Retina (tissue), 1 donor: ENCODE data around the gene LHFPL2.

Experiments
- DNase-seq: peaks from one replicate; pipeline ENCODE4 v3.0.0-alpha.2; 2016

The LHFPL2 gene

DNA sequence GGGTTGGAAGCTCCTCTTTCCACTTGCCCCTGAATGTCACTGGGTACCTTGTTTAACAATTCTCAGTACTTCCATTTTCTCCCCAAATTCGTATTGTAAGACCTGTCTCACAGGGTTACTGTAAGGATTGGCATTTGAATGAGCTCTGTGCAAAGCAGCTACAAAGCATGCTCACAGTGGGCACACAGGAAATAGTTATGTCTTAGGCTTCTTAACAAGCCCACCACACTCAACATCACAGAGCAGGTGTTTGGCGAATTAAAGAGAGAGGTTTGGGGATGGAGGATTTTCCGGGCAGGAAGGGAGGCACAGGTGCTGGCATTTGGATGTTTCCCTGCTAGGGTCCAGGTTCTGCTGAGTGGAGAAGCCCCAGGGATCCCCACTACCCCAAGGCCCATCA is 17.0 kb upstream of the LHFPL2 start:
- no peak for DNase-seq

DNA sequence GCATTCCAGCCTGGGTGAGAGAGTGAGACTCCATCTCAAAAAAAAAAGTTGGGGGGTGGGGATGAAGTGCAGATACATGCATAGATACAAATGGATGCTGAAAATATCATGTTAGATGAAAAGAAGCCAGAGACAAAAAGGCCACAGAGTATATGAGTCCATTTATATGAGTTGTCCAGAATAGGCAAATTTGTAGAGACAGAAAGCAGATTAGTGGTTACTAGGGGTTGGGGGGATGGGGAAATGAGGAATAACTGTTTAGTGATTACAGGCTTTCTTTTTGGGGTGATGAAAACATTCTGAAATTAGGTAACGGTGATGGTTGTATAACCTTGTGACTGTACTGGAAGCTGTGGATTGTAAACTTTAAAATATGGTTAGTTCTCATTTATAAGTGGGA is 13.8 kb upstream of the LHFPL2 start:
- no peak for DNase-seq

DNA sequence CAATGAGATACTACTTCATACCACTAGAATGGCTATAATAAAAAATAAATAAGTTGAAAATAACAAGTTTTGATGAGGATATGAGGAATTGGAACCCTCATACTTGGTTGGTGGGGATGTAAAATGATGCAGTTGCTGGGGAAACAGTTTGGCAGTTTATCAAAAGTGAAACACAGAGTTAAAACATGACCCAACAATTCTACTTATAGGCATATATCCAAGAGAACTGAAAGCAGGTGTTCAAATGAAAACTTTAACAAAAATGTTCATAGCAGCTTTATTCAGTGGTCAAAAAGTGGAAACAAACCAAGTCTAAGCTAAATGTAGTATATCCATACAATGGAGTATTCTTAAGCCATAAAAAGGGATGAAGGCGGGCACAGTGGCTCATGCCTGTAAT is 13.1 kb upstream of the LHFPL2 start:
- DNase-seq, result no peak

DNA sequence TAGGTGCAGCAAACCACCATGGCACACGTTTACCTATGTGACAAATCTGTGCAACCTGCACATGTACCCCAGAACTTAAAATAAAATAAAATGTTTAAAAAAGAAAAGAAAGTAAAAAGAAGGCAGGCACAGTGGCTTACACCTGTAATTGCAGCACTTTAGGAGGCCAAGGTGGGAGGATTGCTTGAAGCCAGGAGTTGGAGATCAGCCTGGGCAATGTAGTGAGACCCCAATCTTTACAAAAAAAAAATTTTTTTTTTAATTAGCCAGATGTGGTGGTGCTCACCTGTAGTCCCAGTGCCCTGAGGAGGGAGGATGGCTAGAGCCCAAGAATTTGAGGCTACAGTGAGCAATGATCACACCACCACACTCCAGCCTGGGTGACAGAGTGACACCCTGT is 12.5 kb upstream of the LHFPL2 start:
- DNase-seq, result no peak

DNA sequence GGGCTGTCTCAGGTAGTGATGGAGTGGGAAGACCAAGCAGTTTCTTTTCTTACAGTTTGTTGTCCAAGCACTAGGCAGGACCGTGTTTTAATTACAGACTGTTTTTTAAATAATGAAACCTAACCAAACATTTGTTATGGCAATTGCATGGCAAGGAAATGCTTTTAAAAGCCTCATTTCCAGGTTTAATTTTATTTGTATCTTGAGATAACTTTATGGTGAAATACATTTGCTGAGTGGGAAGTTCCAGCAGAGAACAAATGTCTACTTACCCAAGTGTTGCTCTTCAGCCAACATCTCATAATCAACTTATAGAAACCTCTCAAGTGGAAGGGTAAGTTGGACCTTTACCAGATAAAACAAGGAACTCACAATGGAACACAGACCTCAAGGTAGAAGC is 11.8 kb upstream of the LHFPL2 start:
- DNase-seq, result no peak

DNA sequence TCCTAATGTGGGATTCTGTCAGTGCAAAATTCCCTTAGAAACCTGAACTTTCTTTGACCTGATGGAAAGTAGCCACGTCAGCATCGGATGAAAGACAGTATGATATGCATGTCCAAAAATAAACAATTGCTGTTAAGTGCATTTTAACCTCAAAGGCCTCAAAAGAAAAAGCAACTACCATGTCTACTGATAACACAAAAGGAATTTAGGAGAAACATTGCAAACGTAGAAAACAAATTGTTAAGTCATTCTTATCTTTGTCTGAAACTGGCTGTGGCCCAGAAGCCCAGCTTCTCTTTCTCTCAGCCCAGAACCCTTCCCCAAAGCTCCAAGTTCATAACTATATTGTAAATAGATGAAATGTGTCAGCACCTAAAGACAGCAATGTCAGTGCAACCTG is 11.1 kb upstream of the LHFPL2 start:
- no peak for DNase-seq

DNA sequence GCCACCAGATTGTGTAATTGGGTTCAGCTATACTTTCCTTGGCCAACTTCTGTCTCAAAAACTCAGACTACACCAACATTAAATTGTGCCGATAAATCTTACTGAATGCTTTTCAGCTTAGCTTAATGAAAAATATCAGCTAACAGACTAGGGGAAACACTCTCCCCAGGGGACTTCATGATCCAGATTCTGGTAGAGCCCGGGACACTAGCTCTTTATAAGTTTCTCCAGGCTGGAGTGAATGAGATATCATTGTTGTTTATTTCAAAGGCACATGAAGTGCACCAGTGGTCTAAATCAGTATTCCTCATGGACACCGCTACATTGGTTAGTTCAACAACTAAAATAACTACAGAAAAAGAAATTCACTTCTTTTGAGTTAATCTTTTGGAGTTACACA is 10.5 kb upstream of the LHFPL2 start:
- DNase-seq, result no peak

DNA sequence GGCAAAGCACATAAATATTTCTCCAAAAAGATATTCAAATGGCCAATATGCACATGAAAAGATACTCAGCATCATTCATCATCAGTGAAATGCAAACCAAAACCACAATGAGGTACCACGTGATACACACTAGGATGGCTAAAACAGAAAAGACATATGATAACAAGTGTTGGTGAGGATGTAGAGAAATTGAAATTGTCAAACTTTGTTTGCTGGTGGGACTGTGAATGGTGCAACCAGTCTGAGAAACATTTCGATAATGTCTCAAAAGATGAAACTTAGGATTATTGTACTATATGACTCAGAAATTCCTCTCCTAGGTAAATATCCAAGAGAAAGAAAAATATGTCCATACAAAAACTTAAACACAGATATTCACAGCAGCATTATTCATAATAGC is 8.6 kb upstream of the LHFPL2 start:
- no peak for DNase-seq

DNA sequence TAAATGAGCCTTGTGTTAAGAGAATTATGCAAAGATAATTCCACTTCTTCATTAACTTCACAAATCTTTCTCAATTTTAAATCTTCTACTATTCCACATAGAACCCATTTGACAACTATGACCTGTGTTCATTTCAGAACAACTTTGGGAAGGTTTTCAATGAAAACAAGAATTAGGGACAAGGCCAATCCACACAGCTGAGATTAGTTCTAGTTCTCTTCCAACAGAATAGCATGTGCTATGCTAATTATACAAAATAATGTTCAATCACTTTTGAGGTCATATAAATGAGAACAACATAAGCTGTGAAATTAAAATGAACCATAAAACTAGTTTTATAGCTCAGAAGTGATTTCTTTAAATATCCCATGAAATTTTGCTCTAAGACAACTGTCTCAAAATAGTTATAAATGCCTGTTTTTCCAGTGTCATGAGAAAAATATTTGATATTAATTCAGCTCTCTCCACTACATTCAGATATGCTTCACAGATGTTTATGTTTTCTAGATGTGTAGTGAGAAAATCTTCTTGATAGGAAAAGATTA is 7.2 kb upstream of the LHFPL2 start:
- DNase-seq, result no peak

DNA sequence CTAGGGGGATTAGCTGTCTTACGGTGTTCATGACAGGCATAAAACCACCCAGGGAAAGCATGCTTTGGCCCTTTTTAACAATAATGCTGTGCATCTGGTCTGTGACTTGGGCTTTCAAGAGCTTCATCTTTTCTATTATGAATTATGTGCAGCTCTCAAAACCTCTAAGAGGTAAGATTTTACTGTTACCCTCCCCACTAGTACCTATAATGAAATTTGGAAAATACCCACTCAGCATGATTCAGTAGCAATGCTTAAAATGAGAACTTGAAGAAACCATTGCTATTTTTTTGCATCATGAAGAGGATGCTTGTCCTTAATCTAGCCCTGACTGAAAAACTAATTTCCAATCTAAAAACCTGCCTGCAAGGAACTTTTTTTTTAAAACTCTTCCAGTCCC is 5.8 kb upstream of the LHFPL2 start:
- DNase-seq, result no peak

DNA sequence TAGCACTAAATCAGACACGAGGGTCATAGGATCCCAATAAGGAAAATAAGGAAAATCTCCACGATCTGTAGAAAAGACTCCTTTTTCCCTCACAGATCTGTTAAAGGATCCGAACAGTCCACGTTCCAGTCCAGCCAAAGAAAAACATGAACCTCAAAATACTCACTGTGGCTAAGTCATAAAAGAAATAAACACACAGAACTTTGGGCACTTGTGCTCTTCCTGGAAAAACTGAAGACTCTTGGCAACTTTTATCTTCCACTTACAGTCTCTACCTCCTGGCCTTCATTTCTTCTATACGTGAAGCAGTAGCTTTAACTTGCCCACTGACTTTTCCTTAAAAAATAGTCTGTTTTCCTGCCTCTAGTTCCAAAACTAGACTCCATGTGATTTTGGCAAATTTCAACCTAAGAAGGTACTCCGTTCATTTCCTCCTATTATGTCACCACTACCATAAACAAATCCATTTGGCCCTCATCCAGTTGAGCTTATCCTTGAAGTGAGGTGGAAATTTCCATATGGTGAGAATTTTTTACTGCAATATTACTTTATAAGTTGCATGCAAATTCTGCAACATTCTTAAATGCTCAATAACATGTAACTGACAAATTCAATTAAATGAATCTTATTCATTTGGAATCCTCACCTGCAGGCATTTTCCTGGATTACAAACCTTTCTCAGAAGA is 5.3 kb upstream of the LHFPL2 start:
- DNase-seq, result no peak

DNA sequence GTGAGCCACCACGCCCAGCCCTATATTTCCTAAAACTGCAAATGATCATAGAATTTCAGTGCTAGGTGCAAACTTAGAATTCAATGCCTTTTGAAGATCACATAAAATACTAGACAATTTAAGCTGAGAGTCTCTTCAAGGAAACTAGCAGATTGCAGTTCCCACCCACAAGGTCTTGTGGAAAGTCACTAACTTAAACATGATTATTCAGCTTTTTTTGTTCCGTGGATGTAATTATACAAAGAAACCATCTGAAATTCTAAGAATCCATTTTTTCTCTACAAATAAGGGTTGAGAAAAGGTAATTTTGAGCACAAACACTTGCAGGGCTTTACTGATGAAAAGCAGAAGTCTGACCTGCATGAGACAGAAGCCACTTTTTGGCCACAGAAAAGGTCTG is 4.5 kb upstream of the LHFPL2 start:
- no peak for DNase-seq

DNA sequence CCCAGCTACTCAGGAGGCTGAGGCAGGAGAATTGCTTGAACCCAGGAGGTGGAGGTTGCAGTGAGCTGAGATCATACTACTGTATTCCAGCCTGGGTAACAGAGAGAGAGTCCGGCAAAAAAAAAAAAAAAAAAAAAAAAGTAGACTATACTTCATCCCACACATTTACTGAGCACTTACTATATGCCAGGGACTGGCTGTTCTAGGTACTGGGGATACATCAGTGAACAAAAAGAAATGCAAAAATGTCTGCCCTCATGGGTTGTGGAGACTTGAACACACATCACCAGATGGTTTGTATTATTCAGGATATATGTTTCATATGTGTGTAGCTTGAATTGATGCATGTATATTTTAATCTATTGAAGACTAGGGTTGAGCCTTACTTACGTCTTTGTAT is 2.9 kb upstream of the LHFPL2 start:
- no peak for DNase-seq

DNA sequence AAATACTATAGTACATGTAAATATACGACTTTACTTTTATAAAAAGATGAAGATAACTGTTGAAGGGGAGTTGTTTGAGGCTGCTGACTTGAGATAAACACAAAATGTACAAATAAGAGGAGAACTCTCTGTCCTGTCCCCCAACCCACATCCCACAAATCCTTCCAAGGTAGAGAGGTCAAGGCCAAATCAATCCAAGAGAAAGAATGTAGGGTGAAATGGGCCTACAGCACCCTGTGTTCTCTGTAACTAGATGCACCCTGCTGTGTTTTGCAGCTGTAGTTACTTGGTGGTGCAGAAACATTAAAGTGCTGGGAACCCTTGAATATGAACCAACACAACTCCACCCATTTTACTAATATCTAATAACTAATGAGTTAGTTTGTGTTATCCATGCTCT is 2.0 kb upstream of the LHFPL2 start:
- no peak for DNase-seq

DNA sequence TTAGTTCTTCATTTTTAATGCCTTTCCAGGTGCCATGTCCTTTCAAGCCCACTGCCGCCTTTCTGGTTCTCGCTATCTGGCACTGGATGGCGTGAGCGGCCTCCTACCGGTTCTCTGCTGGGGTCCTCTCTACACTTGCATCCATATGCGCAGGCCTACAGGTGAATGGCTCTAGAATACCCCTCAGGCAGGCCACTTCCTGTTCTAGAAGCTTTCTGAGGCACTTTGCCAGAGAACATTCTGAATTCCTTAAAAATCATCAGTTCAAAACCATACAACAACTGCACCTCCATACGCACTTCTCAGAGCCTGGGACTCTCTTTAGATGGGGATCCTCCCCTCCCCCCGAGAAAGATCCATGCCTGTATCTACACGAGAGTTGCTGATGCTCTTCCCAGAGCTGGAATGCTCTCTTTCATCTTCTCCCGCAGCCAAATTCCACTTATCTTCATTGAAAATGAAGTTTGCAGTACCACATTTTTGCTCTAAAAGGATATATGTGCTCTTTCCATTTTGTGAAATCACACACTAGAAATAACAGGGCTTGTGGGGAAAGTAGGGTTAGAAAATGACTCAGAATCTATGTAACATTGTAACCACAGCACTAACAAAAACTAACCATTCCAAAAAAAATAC is 1.4 kb upstream of the LHFPL2 start:
- no peak for DNase-seq

DNA sequence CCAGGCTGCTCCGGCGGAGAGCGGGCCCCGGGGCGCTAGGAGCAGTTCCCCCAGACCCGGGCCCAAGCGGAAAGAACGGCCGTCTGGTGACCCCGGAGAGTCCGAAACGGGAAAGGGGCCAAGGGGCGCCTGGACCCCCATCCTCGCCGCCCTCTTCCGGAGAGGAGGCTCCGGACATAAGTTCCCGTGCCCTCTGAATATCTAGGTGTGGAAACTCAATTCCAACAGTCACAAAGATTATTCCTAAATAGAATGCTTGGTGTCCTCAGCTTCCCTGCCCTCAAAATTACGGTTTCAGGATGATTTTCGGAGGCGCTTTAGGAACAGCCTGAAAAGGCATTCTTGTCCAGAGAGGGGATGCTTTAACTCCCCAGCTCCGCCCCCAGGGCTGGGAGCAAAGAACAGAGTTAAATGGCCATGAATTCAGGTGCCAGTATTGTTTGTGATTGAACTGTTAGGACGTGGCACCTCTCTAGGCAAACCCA is 681 bp upstream of the LHFPL2 start:
- peak; percentile 82 for DNase-seq

DNA sequence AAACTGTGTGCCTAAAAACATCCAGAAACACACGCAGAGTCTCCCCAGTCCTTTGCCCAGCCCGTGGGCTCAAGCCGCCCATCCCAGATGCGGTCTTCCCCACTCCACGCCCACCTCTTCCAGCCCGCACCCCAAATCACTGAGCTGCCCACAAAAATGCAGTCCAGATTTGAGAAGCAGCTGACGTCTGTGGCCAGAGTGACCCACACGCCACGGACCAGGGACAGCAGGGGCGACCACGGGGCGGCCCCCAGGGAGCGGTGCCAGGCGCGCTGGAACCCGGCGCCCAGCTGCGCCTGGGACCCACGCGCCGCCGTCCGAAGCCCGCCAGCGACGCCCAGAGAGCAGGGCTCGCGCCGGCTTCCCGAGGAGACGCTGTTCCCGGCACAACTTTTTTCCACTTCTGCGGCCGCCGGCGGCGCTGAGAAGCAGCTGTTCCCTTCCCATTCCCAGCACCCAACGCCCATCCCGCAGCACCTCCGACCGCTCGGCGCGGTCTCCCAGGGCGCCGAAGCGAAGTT is 674 bp downstream of the LHFPL2 start:
- DNase-seq, result peak; percentile 82

DNA sequence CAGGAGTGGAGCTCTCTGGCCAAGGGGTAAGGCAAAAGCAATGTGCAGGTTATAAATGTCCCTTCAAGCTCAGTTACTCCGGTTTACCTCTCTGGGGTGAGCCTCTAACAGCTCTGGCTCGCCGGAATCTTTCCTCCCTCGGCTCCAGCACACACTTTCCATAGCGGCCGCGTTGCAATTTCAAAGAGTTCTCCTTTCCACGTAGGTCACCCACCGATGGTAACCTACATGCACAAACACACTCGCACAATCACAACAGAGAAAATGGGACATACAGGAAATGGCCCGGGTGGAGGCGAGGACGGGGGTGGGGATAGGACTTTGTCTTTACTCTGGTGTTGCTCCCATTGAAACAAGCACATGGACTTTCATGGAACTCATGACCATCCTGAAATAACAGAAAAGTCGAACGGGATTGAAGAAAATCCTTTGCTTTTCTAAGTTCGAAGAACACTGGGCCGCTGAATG is 1.2 kb downstream of the LHFPL2 start:
- no peak for DNase-seq

DNA sequence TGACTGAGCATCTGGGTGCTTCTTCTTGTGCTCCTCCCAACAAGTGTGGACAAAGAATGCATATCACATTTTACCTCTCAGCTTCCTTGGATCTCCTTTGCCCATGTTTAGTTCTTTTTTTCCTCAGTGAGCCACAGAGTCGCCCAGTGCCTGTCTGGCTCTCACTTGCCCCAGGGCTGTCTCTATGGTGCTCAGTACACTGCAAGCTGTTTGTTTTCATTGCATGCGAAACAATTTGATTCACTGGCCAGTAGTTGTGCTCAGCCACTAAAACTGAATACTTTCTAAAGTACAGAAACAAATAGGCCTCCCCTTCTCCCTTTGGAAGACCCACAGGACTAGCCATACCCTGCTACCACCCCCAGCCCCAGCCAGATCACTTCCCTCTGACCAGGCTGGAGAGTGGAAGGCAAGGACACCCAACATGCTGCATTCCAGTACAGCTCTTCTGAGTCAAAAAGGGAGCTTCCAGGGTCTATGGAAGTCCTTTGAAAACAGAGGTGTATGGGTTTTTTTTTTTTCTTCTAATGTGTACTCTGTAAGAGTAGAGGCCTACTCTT is 3.8 kb downstream of the LHFPL2 start:
- no peak for DNase-seq

DNA sequence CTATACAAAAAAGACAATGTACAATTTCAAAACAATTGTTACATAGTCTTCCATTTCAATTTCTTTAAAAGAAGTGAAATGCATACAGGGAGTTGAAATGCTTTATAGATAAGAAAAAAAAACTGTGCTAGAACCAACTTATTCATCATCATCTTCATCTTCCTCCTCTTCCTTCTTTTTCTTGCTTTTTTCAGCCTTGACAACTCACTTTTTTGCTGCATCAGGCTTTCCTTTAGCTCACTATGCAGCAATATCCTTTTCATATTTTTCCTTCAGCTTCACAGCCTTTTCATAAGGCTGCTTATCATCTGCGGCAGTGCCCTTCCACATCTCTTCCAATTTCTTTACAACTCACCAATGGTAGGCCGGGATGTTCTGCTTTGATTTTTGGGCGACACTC is 4.4 kb downstream of the LHFPL2 start:
- no peak for DNase-seq

DNA sequence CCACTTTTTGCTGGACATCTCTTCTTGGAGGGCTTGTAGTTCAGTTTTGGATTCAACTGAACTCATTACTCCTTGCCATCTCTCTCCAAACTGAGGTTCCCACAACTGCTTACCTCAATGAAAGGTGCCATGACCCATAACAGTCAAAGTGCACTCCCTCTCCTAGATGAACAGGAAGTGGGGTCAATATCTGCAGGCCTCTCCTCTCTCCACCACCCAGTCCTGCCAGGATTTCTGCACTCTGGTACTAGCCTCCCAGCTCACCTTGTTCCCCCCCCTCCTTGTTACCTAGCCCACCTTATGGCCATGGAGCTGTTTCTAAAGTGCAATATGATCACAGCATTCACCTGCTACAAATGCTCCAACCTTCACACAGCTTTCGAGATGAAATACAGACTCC is 5.9 kb downstream of the LHFPL2 start:
- no peak for DNase-seq

DNA sequence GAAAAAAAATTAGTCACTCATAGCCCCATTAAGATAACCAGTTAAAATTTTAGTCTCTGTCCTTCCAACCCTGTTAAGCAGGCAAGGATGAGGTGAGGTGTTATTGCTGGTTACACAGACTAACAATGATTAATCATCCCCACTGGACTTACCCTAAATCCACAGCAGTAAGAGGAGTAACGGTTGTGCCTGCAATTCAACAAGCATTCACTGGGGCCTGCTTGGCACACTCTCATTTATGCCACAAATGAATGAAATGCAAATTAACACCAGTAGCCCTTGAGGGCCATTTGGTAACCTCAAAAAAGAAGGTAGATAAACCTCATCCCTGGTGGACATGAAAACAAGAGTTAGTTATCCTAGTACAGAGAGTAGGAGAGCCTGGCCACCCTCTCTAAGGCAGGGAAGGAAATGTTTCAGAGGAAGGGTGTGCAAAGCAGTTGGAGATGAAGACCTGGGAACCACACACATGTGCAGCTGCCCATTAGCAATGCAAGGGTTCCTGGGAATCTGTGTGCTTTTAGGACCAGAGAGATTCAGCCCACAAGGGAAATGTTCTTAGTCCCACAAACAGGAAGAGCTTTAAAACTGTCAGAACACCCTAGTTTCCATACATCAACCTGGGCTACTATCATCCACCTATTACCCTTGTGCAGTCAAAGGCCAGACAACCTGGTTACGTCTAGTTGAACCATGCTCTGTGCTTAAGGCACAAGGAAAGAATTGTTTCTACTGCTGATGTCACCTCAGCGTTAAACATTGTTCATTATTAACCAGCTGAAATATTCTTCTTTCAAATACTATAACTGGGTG is 7.7 kb downstream of the LHFPL2 start:
- no peak for DNase-seq

DNA sequence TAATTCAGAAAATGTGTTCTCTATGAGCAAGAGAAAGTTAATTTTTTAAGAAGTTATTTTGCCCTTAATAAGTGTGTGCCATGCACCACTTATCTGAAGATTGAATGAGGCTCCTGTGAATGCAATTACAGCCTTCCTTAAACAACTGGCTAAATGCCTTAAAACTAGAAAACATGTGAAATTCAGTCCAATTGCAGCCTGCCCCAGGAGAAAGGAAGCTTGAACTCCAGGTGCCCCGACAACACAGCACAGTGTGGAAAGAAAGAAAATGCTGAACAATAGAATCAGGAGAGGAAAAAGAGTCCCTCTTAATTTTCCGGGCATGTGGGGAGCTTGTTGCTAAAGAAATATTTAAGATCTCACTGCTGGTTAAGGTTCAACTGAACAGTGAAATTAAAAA is 8.8 kb downstream of the LHFPL2 start:
- no peak for DNase-seq
